DND-41 (cell line): ENCODE data around the gene CLINT1.
A peak's percentile ranks its signal among the peaks of the same experiment; 100 is the strongest.

Experiments
- ATAC-seq: fragments of 200-7000 bp; cut with Tn5 transposase; 3 replicates; pipeline ENCODE4 v1.9.1; 2021; ENCODE audit warnings: low read depth; ENCODE audit not compliant: insufficient read depth
- DNase-seq: peaks from one replicate; pipeline ENCODE4 v3.0.0-alpha.2; 2020
- H2AFZ ChIP-seq: 2 replicates; pipeline ENCODE4 v1.6.0; 2012; ENCODE audit warnings: low read depth, low read length
- H3K27ac ChIP-seq: 2 replicates; pipeline ENCODE4 v1.5.1; 2012; ENCODE audit warnings: low read length, inconsistent platforms
- H3K27me3 ChIP-seq: fragments of 200-600 bp; sonication (generic); 2 replicates; pipeline ENCODE4 v1.6.0; 2012; ENCODE audit warnings: low read length, mild to moderate bottlenecking, inconsistent platforms; ENCODE audit not compliant: insufficient read depth, poor library complexity
- H3K36me3 ChIP-seq: 2 replicates; pipeline ENCODE4 v1.5.1; 2012; ENCODE audit warnings: low read length, inconsistent platforms; ENCODE audit not compliant: insufficient read depth
- H3K4me1 ChIP-seq: 2 replicates; pipeline ENCODE4 v1.5.1; 2012; ENCODE audit warnings: mild to moderate bottlenecking, low read length; ENCODE audit not compliant: insufficient read depth
- H3K4me2 ChIP-seq: 2 replicates; pipeline ENCODE4 v1.6.0; 2012; ENCODE audit warnings: mild to moderate bottlenecking, moderate library complexity, low read length, inconsistent platforms; ENCODE audit not compliant: insufficient read depth
- H3K4me3 ChIP-seq, 2 experiments: fragments of 200-600 bp in 1 of 2; shearing (Covaris generic) in 1 of 2; 2 replicates each; pipeline ENCODE4 v1.5.1; 2012 to 2016; ENCODE audit warnings: inconsistent platforms in 2 of 2, low read length in 2 of 2, mild to moderate bottlenecking in 2 of 2, low read depth in 1 of 2, moderate library complexity in 1 of 2
- H3K79me2 ChIP-seq: 2 replicates; pipeline ENCODE4 v1.6.0; 2012; ENCODE audit warnings: low read length, inconsistent platforms; ENCODE audit not compliant: insufficient read depth
- H3K9ac ChIP-seq: 2 replicates; pipeline ENCODE4 v1.6.0; 2012; ENCODE audit warnings: low read depth, mild to moderate bottlenecking, inconsistent platforms, low read length, moderate library complexity
- H3K9me3 ChIP-seq: 2 replicates; pipeline ENCODE4 v1.5.1; 2012; ENCODE audit warnings: low read length, moderate library complexity, mild to moderate bottlenecking, inconsistent platforms; ENCODE audit not compliant: insufficient read depth, severe bottlenecking
- H4K20me1 ChIP-seq: 2 replicates; pipeline ENCODE4 v1.6.0; 2012; ENCODE audit warnings: low read length; ENCODE audit not compliant: insufficient read depth
- CTCF ChIP-seq: IDR thresholded peaks from 2 replicates; pipeline ENCODE4 v1.5.1; 2012; ENCODE audit warnings: borderline replicate concordance, low read length, moderate library complexity, mild to moderate bottlenecking; ENCODE audit not compliant: poor library complexity, severe bottlenecking; ENCODE audit errors: extremely low read depth
- EZH2 ChIP-seq: IDR thresholded peaks from 3 replicates; pipeline ENCODE4 v1.6.1; 2012; ENCODE audit warnings: borderline replicate concordance, low read depth, mild to moderate bottlenecking, moderate library complexity, low read length, inconsistent platforms; ENCODE audit not compliant: severe bottlenecking

Gene CLINT1

GRCh38 chr5:157866536-157866935 is 7.6 kb upstream of the CLINT1 start:
- Histone ChIP-seq H3K27me3 (no peaks in the 10 kb centered on the region), H2AFZ (no peak overlapping the region), H3K36me3 (no peaks in the 10 kb centered on the region), H3K4me2 (no peak overlapping the region), H4K20me1 (no peaks in the 10 kb centered on the region), H3K4me3 (no peak overlapping the region), H3K4me1 (peaks cover 3% of the 10 kb centered on the region; the same call in 1 of the 2 replicates), H3K79me2 (no peaks in the 10 kb centered on the region), H3K9ac (no peak overlapping the region), H3K27ac (no peak overlapping the region), H3K9me3 (no peaks in the 10 kb centered on the region)
- no peak for ATAC-seq
- TF ChIP-seq CTCF (no peak), EZH2 (no peak)
- no peak for DNase-seq

GRCh38 chr5:157865781-157866180 is 6.8 kb upstream of the CLINT1 start:
- no peak for ATAC-seq
- H3K36me3 ChIP-seq, result no peaks in the 10 kb centered on the region
- no peaks in the 10 kb centered on the region for H3K27me3 ChIP-seq
- no peaks in the 10 kb centered on the region for H4K20me1 ChIP-seq
- H3K27ac ChIP-seq, result no peak overlapping the region
- TF ChIP-seq EZH2, result no peak
- TF ChIP-seq CTCF, result no peak
- no peaks in the 10 kb centered on the region for H3K9me3 ChIP-seq
- no peak for DNase-seq
- H3K79me2 ChIP-seq, result no peaks in the 10 kb centered on the region
- no peak overlapping the region for H3K4me2 ChIP-seq
- peaks cover 3% of the 10 kb centered on the region; the same call in 1 of the 2 replicates for H3K4me1 ChIP-seq
- no peak overlapping the region for H3K4me3 ChIP-seq
- no peak overlapping the region for H3K9ac ChIP-seq
- H2AFZ ChIP-seq, result no peak overlapping the region

- no peaks in the 10 kb centered on the region for H3K79me2 ChIP-seq
- no peak overlapping the region for H3K27ac ChIP-seq
- no peaks in the 10 kb centered on the region for H3K36me3 ChIP-seq
- ATAC-seq, result peak; percentile 31; the same call in 1 of the 3 replicates
- no peak overlapping the region for H2AFZ ChIP-seq
- peak; percentile 32 for DNase-seq
- H3K9me3 ChIP-seq, result no peaks in the 10 kb centered on the region
- no peaks in the 10 kb centered on the region for H4K20me1 ChIP-seq
- no peak overlapping the region for H3K4me2 ChIP-seq
- TF ChIP-seq EZH2 (no peak), CTCF (no peak)
- H3K9ac ChIP-seq, result no peak overlapping the region
- H3K4me3 ChIP-seq, result no peak overlapping the region
- H3K27me3 ChIP-seq, result no peaks in the 10 kb centered on the region
- peaks cover 10% of the 10 kb centered on the region for H3K4me1 ChIP-seq
These were observed 5.1 kb upstream of the CLINT1 start for GRCh38 chr5:157864067-157864466.
